Sigmoid colon (tissue), 4 donors: Measurements from ENCODE around the gene TBL1XR1.

Experiments
- CTCF ChIP-seq, 4 experiments: fragments of 450-650 bp in 3 of 4; fragments of 200-600 bp in 1 of 4; IDR thresholded peaks; one replicate each; pipeline ENCODE4 v1.5.1; 2016 to 2019; ENCODE audit warnings: antibody characterized with exemption in 4 of 4, mild to moderate bottlenecking in 3 of 4, moderate library complexity in 2 of 4
- EP300 ChIP-seq, 4 donors: sonication (generic); formaldehyde crosslinking; IDR thresholded peaks; one replicate each; pipeline ENCODE4 v1.6.1; 2017; ENCODE audit warnings: antibody characterized with exemption in 4 of 4
- POLR2A ChIP-seq, 2 donors: fragments of 450-650 bp; IDR thresholded peaks; one replicate each; pipeline ENCODE4 v1.6.1; 2016; ENCODE audit warnings: antibody characterized with exemption in 2 of 2, mild to moderate bottlenecking in 2 of 2, moderate library complexity in 2 of 2
- POLR2AphosphoS5 ChIP-seq, 4 donors: sonication (generic); formaldehyde crosslinking; IDR thresholded peaks; one replicate each; pipeline ENCODE4 v1.6.1; 2017; ENCODE audit warnings: antibody characterized with exemption in 4 of 4

- TF ChIP-seq CTCF (IDR thresholded peaks at IDR 0.05) (no peak), POLR2AphosphoS5 (IDR thresholded peaks at IDR 0.05) (no peak), EP300 (IDR thresholded peaks at IDR 0.05) (no peak), POLR2A (IDR thresholded peaks at IDR 0.05) (no peak)
Observed at GRCh38 chr3:177015881-177016280, 181.4 kb downstream of the TBL1XR1 start.
